HEK293 (cell line): Measurements from ENCODE around the gene CD300LG.

Experiments used
- HOXD13 ChIP-seq: sonication (generic); formaldehyde crosslinking; IDR thresholded peaks from 2 replicates; pipeline ENCODE4 v1.8.0; 2022; ENCODE audit warnings: missing genetic modification reagents, borderline replicate concordance
- KLF16 ChIP-seq: fragments of 450-650 bp; formaldehyde crosslinking; IDR thresholded peaks from 2 replicates; pipeline ENCODE4 v1.5.1; 2017; ENCODE audit warnings: missing biosample characterization, missing genetic modification characterization
- KLF9 ChIP-seq: fragments of 450-650 bp; formaldehyde crosslinking; IDR thresholded peaks from 2 replicates; pipeline ENCODE4 v1.5.1; 2016; ENCODE audit warnings: missing biosample characterization, missing genetic modification characterization, low read depth
- MEIS1 ChIP-seq: sonication (generic); formaldehyde crosslinking; IDR thresholded peaks from 2 replicates; pipeline ENCODE4 v1.8.1; 2022; ENCODE audit warnings: missing genetic modification reagents, mild to moderate bottlenecking, borderline replicate concordance
- TRIM28 ChIP-seq: IDR thresholded peaks from 2 replicates; pipeline ENCODE4 v1.6.1; 2011; ENCODE audit warnings: low read length, control low read depth, borderline replicate concordance
- YY1 ChIP-seq: fragments of 450-650 bp; formaldehyde crosslinking; IDR thresholded peaks from 2 replicates; pipeline ENCODE4 v1.5.1; 2018; ENCODE audit warnings: missing biosample characterization, missing genetic modification characterization
- ZBTB21 ChIP-seq: fragments of 450-650 bp; formaldehyde crosslinking; IDR thresholded peaks from 2 replicates; pipeline ENCODE4 v1.5.1; 2017; ENCODE audit warnings: missing biosample characterization, missing genetic modification characterization
- ZBTB7A ChIP-seq: fragments of 450-650 bp; formaldehyde crosslinking; IDR thresholded peaks from 2 replicates; pipeline ENCODE4 v1.5.1; 2016; ENCODE audit warnings: low read depth, missing biosample characterization, missing genetic modification characterization
- TF ChIP-seq, protein P1 (sequence below): fragments of 450-650 bp; formaldehyde crosslinking; IDR thresholded peaks from 2 replicates; pipeline ENCODE4 v1.5.1; 2016; ENCODE audit warnings: missing biosample characterization, missing genetic modification characterization
- TF ChIP-seq, protein P2 (sequence below): sonication (generic); formaldehyde crosslinking; IDR thresholded peaks from 2 replicates; pipeline ENCODE4 v1.8.1; 2022; ENCODE audit warnings: mild to moderate bottlenecking, moderate library complexity, missing genetic modification reagents
- TF ChIP-seq, protein P3 (sequence below): fragments of 450-650 bp; formaldehyde crosslinking; IDR thresholded peaks from 2 replicates; pipeline ENCODE4 v1.5.1; 2016; ENCODE audit warnings: missing biosample characterization, missing genetic modification characterization

- TF ChIP-seq TRIM28 (no peak), YY1 (no peak), ZBTB7A (tag by site-specific recombination) (no peak), MEIS1 (no peak), KLF16 (tag by site-specific recombination) (no peak), KLF9 (tag by site-specific recombination) (no peak), HOXD13 (no peak), ZBTB21 (tag by site-specific recombination) (no peak)
- TF ChIP-seq, protein P1, sequence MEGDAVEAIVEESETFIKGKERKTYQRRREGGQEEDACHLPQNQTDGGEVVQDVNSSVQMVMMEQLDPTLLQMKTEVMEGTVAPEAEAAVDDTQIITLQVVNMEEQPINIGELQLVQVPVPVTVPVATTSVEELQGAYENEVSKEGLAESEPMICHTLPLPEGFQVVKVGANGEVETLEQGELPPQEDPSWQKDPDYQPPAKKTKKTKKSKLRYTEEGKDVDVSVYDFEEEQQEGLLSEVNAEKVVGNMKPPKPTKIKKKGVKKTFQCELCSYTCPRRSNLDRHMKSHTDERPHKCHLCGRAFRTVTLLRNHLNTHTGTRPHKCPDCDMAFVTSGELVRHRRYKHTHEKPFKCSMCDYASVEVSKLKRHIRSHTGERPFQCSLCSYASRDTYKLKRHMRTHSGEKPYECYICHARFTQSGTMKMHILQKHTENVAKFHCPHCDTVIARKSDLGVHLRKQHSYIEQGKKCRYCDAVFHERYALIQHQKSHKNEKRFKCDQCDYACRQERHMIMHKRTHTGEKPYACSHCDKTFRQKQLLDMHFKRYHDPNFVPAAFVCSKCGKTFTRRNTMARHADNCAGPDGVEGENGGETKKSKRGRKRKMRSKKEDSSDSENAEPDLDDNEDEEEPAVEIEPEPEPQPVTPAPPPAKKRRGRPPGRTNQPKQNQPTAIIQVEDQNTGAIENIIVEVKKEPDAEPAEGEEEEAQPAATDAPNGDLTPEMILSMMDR (tag by site-specific recombination): no peak
- TF ChIP-seq, protein P2, sequence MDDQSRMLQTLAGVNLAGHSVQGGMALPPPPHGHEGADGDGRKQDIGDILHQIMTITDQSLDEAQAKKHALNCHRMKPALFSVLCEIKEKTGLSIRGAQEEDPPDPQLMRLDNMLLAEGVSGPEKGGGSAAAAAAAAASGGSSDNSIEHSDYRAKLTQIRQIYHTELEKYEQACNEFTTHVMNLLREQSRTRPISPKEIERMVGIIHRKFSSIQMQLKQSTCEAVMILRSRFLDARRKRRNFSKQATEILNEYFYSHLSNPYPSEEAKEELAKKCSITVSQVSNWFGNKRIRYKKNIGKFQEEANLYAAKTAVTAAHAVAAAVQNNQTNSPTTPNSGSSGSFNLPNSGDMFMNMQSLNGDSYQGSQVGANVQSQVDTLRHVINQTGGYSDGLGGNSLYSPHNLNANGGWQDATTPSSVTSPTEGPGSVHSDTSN (CRISPR knock-in tag): no peak
- TF ChIP-seq, protein P3, sequence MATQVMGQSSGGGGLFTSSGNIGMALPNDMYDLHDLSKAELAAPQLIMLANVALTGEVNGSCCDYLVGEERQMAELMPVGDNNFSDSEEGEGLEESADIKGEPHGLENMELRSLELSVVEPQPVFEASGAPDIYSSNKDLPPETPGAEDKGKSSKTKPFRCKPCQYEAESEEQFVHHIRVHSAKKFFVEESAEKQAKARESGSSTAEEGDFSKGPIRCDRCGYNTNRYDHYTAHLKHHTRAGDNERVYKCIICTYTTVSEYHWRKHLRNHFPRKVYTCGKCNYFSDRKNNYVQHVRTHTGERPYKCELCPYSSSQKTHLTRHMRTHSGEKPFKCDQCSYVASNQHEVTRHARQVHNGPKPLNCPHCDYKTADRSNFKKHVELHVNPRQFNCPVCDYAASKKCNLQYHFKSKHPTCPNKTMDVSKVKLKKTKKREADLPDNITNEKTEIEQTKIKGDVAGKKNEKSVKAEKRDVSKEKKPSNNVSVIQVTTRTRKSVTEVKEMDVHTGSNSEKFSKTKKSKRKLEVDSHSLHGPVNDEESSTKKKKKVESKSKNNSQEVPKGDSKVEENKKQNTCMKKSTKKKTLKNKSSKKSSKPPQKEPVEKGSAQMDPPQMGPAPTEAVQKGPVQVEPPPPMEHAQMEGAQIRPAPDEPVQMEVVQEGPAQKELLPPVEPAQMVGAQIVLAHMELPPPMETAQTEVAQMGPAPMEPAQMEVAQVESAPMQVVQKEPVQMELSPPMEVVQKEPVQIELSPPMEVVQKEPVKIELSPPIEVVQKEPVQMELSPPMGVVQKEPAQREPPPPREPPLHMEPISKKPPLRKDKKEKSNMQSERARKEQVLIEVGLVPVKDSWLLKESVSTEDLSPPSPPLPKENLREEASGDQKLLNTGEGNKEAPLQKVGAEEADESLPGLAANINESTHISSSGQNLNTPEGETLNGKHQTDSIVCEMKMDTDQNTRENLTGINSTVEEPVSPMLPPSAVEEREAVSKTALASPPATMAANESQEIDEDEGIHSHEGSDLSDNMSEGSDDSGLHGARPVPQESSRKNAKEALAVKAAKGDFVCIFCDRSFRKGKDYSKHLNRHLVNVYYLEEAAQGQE (tag by site-specific recombination): no peak
Observed at GRCh38 chr17:43848601-43849000, 1.6 kb downstream of the CD300LG start.
